HG03342 (cell line): Measurements from ENCODE around the gene B4GALNT3.

ENCODE experiments used
- ATAC-seq: cut with Tn5 transposase; IDR thresholded peaks from one replicate; pipeline ENCODE4 v1.9.1; 2021; ENCODE audit warnings: mild to moderate bottlenecking, moderate library complexity; ENCODE audit not compliant: unreplicated experiment

The B4GALNT3 gene

GRCh38 chr12:536751-537245 is 77.1 kb downstream of the B4GALNT3 start:
- no peak for ATAC-seq

- no peak for ATAC-seq
Measured at GRCh38 chr12:537772-538171, 78.0 kb downstream of the B4GALNT3 start.

GRCh38 chr12:538731-539539 is 79.2 kb downstream of the B4GALNT3 start:
- no peak for ATAC-seq

GRCh38 chr12:539540-540310 is 80.0 kb downstream of the B4GALNT3 start:
- no peak for ATAC-seq

- ATAC-seq = no peak
Measured at GRCh38 chr12:541676-542324, 82.1 kb downstream of the B4GALNT3 start.

- no peak for ATAC-seq
Measured at GRCh38 chr12:542395-543113, 82.8 kb downstream of the B4GALNT3 start.

GRCh38 chr12:543114-543451 is 83.3 kb downstream of the B4GALNT3 start:
- no peak for ATAC-seq

GRCh38 chr12:544142-544541 is 84.4 kb downstream of the B4GALNT3 start:
- ATAC-seq = no peak

- ATAC-seq = no peak
Measured at GRCh38 chr12:544941-545635, 85.3 kb downstream of the B4GALNT3 start.

- ATAC-seq = no peak
Measured at GRCh38 chr12:545835-546234, 86.1 kb downstream of the B4GALNT3 start.

- no peak for ATAC-seq
Measured at GRCh38 chr12:546265-546919, 86.7 kb downstream of the B4GALNT3 start.

- no peak for ATAC-seq
Measured at GRCh38 chr12:546920-547845, 87.4 kb downstream of the B4GALNT3 start.

GRCh38 chr12:547883-548470 is 88.2 kb downstream of the B4GALNT3 start:
- ATAC-seq = no peak

- ATAC-seq = no peak
Measured at GRCh38 chr12:549476-550082, 89.8 kb downstream of the B4GALNT3 start.

- no peak for ATAC-seq
Measured at GRCh38 chr12:550473-551260, 90.9 kb downstream of the B4GALNT3 start.

- no peak for ATAC-seq
Measured at GRCh38 chr12:552466-552865, 92.7 kb downstream of the B4GALNT3 start.
